HEK293 (cell line): Measurements from ENCODE around the gene CCDC92.
A peak's percentile ranks its signal among the peaks of the same experiment; 100 is the strongest.

ENCODE experiments used
- CTCF ChIA-PET: fragments of 350-600 bp; formaldehyde crosslinking; extraction: SDS; loops from one replicate; lab custom pipeline; 2021; ENCODE audit warnings: antibody characterized with exemption; lab: Yijun Ruan, JAX
- POLR2A ChIA-PET: fragments of 300-600 bp; formaldehyde crosslinking; extraction: SDS; loops from one replicate; lab custom pipeline; 2020; ENCODE audit warnings: antibody characterized with exemption, inconsistent platforms; lab: Yijun Ruan, JAX
- H3K27ac ChIP-seq: fragments of 200-500 bp; sonication (Bioruptor generic); 2 replicates; pipeline ENCODE4 v1.5.1; 2014; ENCODE audit warnings: low read depth, low read length, control low read depth, inconsistent platforms; ENCODE audit errors: extremely low read depth
- H3K36me3 ChIP-seq, 2 experiments: fragments of 200-500 bp in 1 of 2; sonication (Bioruptor generic) in 1 of 2; 1 replicate in 1 of 2; 2 replicates in 1 of 2; pipeline ENCODE4 v1.5.1; 2014 to 2017; ENCODE audit warnings: inconsistent platforms in 2 of 2, low read length in 2 of 2; ENCODE audit not compliant: control insufficient read depth in 2 of 2, insufficient read depth in 1 of 2
- H3K4me1 ChIP-seq: fragments of 200-500 bp; sonication (Bioruptor generic); 2 replicates; pipeline ENCODE4 v1.5.1; 2014; ENCODE audit warnings: mild to moderate bottlenecking, low read length, inconsistent platforms; ENCODE audit not compliant: control insufficient read depth, insufficient read depth
- H3K4me3 ChIP-seq: 2 replicates; pipeline ENCODE4 v1.5.1; 2011; ENCODE audit warnings: low read depth, mild to moderate bottlenecking, control low read depth, low read length, moderate library complexity
- H3K9me3 ChIP-seq: fragments of 200-500 bp; sonication (Bioruptor generic); 2 replicates; pipeline ENCODE4 v1.5.1; 2014; ENCODE audit warnings: low read depth, low read length, inconsistent platforms; ENCODE audit not compliant: control insufficient read depth, insufficient read depth
- ATF2 ChIP-seq: fragments of 450-650 bp; formaldehyde crosslinking; IDR thresholded peaks from 2 replicates; pipeline ENCODE4 v1.5.1; 2016; ENCODE audit warnings: missing biosample characterization, missing genetic modification characterization, low read depth
- CTCF ChIP-seq: fragments of 450-650 bp; formaldehyde crosslinking; IDR thresholded peaks from 2 replicates; pipeline ENCODE4 v1.5.1; 2016; ENCODE audit warnings: missing biosample characterization, missing genetic modification characterization
- HIC1 ChIP-seq: fragments of 450-650 bp; formaldehyde crosslinking; IDR thresholded peaks from 2 replicates; pipeline ENCODE4 v1.5.1; 2016; ENCODE audit warnings: missing biosample characterization, missing genetic modification characterization
- HOXD13 ChIP-seq: sonication (generic); formaldehyde crosslinking; IDR thresholded peaks from 2 replicates; pipeline ENCODE4 v1.8.0; 2022; ENCODE audit warnings: missing genetic modification reagents, borderline replicate concordance
- KLF7 ChIP-seq: fragments of 450-650 bp; formaldehyde crosslinking; IDR thresholded peaks from 2 replicates; pipeline ENCODE4 v1.5.1; 2016; ENCODE audit warnings: missing biosample characterization, missing genetic modification characterization, borderline replicate concordance
- PATZ1 ChIP-seq: fragments of 450-650 bp; formaldehyde crosslinking; IDR thresholded peaks from 2 replicates; pipeline ENCODE4 v1.5.1; 2016; ENCODE audit warnings: missing biosample characterization, missing genetic modification characterization
- RBAK ChIP-seq: fragments of 450-650 bp; formaldehyde crosslinking; IDR thresholded peaks from 2 replicates; pipeline ENCODE4 v1.5.1; 2016; ENCODE audit warnings: missing biosample characterization, missing genetic modification characterization
- SETDB1 ChIP-seq: IDR thresholded peaks from one replicate; pipeline ENCODE4 v1.6.1; 2017; ENCODE audit warnings: mild to moderate bottlenecking, low read length, moderate library complexity, mixed read lengths; ENCODE audit not compliant: insufficient read length
- SP3 ChIP-seq: fragments of 450-650 bp; formaldehyde crosslinking; IDR thresholded peaks from 2 replicates; pipeline ENCODE4 v1.5.1; 2016; ENCODE audit warnings: missing biosample characterization, missing genetic modification characterization
- TRIM28 ChIP-seq: IDR thresholded peaks from 2 replicates; pipeline ENCODE4 v1.6.1; 2011; ENCODE audit warnings: low read length, control low read depth, borderline replicate concordance
- ZBTB1 ChIP-seq: fragments of 450-650 bp; formaldehyde crosslinking; IDR thresholded peaks from 2 replicates; pipeline ENCODE4 v1.5.1; 2016; ENCODE audit warnings: missing biosample characterization, missing genetic modification characterization
- ZBTB20 ChIP-seq: fragments of 450-650 bp; formaldehyde crosslinking; IDR thresholded peaks from 2 replicates; pipeline ENCODE4 v1.5.1; 2016; ENCODE audit warnings: missing biosample characterization, missing genetic modification characterization
- ZBTB44 ChIP-seq: fragments of 450-650 bp; IDR thresholded peaks from 2 replicates; pipeline ENCODE4 v1.5.1; 2018; ENCODE audit warnings: missing biosample characterization, mild to moderate bottlenecking, missing genetic modification characterization
- ZFP3 ChIP-seq: fragments of 450-650 bp; formaldehyde crosslinking; IDR thresholded peaks from 2 replicates; pipeline ENCODE4 v1.5.1; 2016; ENCODE audit warnings: low read depth, missing biosample characterization, missing genetic modification characterization
- ZNF10 ChIP-seq: fragments of 450-650 bp; formaldehyde crosslinking; IDR thresholded peaks from 2 replicates; pipeline ENCODE4 v1.5.1; 2017; ENCODE audit warnings: missing biosample characterization, missing genetic modification characterization
- ZNF146 ChIP-seq: fragments of 450-650 bp; formaldehyde crosslinking; IDR thresholded peaks from 2 replicates; pipeline ENCODE4 v1.5.1; 2016; ENCODE audit warnings: missing biosample characterization, missing genetic modification characterization
- ZNF223 ChIP-seq: fragments of 450-650 bp; formaldehyde crosslinking; IDR thresholded peaks from 2 replicates; pipeline ENCODE4 v1.5.1; 2016; ENCODE audit warnings: missing biosample characterization, missing genetic modification characterization
- ZNF239 ChIP-seq: fragments of 450-650 bp; formaldehyde crosslinking; IDR thresholded peaks from 2 replicates; pipeline ENCODE4 v1.5.1; 2016; ENCODE audit warnings: missing biosample characterization, missing genetic modification characterization
- ZNF366 ChIP-seq: fragments of 450-650 bp; formaldehyde crosslinking; conservative IDR thresholded peaks from 2 replicates; pipeline ENCODE4 v1.5.1; 2016; ENCODE audit warnings: missing biosample characterization, missing genetic modification characterization
- ZNF404 ChIP-seq: fragments of 450-650 bp; formaldehyde crosslinking; IDR thresholded peaks from 2 replicates; pipeline ENCODE4 v1.5.1; 2017; ENCODE audit warnings: missing biosample characterization, missing genetic modification characterization
- ZNF549 ChIP-seq: fragments of 450-650 bp; IDR thresholded peaks from 2 replicates; pipeline ENCODE4 v1.5.1; 2018; ENCODE audit warnings: missing biosample characterization, missing genetic modification characterization, mild to moderate bottlenecking, inconsistent platforms, moderate library complexity
- ZNF600 ChIP-seq: fragments of 450-650 bp; formaldehyde crosslinking; IDR thresholded peaks from 2 replicates; pipeline ENCODE4 v1.5.1; 2016; ENCODE audit warnings: missing biosample characterization, missing genetic modification characterization
- ZNF654 ChIP-seq: fragments of 450-650 bp; formaldehyde crosslinking; IDR thresholded peaks from 2 replicates; pipeline ENCODE4 v1.5.1; 2016; ENCODE audit warnings: low read depth, missing biosample characterization, missing genetic modification characterization
- ZNF677 ChIP-seq: fragments of 450-650 bp; IDR thresholded peaks from 2 replicates; pipeline ENCODE4 v1.5.0; 2018; ENCODE audit warnings: missing biosample characterization, mild to moderate bottlenecking, missing genetic modification characterization, moderate library complexity
- ZNF707 ChIP-seq: fragments of 450-650 bp; formaldehyde crosslinking; IDR thresholded peaks from 2 replicates; pipeline ENCODE4 v1.5.1; 2016; ENCODE audit warnings: missing biosample characterization, missing genetic modification characterization
- ZSCAN18 ChIP-seq: fragments of 450-650 bp; formaldehyde crosslinking; IDR thresholded peaks from 2 replicates; pipeline ENCODE4 v1.5.1; 2016; ENCODE audit warnings: missing biosample characterization, missing genetic modification characterization
- ZSCAN30 ChIP-seq: fragments of 450-650 bp; IDR thresholded peaks from 2 replicates; pipeline ENCODE4 v1.5.1; 2018; ENCODE audit warnings: missing biosample characterization, mild to moderate bottlenecking, missing genetic modification characterization, moderate library complexity

Gene CCDC92

GRCh38 chr12:123896767-123897166, 75.9 kb downstream of the CCDC92 start:
- Histone ChIP-seq H3K36me3 (no peaks in the 10 kb centered on the region), H3K4me3 (no peak overlapping the region), H3K4me1 (no peaks in the 10 kb centered on the region), H3K9me3 (no peaks in the 10 kb centered on the region), H3K27ac (no peak overlapping the region)
- CTCF ChIA-PET = no interaction called here
- POLR2A ChIA-PET = no interaction called here
- TF ChIP-seq HOXD13 (CRISPR knock-in tag) (no peak), ZBTB20 (tag by site-specific recombination) (0 out of 2 replicates have a peak, but pooled peaks have one; percentile 47), ZNF600 (tag by site-specific recombination) (no peak), ZNF654 (tag by site-specific recombination) (no peak), CTCF (no peak), ZFP3 (no peak), ZNF549 (no peak), ZNF366 (tag by site-specific recombination) (no peak), ATF2 (no peak), HIC1 (tag by site-specific recombination) (no peak), ZNF10 (tag by site-specific recombination) (no peak), ZNF146 (no peak), SP3 (no peak), RBAK (tag by site-specific recombination) (no peak), ZBTB1 (tag by site-specific recombination) (no peak), SETDB1 (peak; percentile 9), KLF7 (tag by site-specific recombination) (no peak)

GRCh38 chr12:123895451-123895850, 77.2 kb downstream of the CCDC92 start:
- no peaks in the 10 kb centered on the region for H3K4me1 ChIP-seq
- no peak overlapping the region for H3K27ac ChIP-seq
- ChIA-PET CTCF (no interaction called here), POLR2A (no interaction called here)
- H3K9me3 ChIP-seq = no peaks in the 10 kb centered on the region
- H3K4me3 ChIP-seq = no peak overlapping the region
- no peaks in the 10 kb centered on the region for H3K36me3 ChIP-seq
- TF ChIP-seq ZNF239 (tag by site-specific recombination) (no peak), ZSCAN30 (tag by site-specific recombination) (no peak), TRIM28 (no peak), ZBTB44 (tag by site-specific recombination) (no peak), ZSCAN18 (tag by site-specific recombination) (no peak), ZNF677 (tag by site-specific recombination) (no peak), ZNF404 (no peak), PATZ1 (no peak), ZNF223 (tag by site-specific recombination) (no peak), ZNF707 (tag by site-specific recombination) (no peak)
